Measurements from ENCODE around the gene TEX2.

GRCh38 chr17:64289741-64290141 is 26.7 kb upstream of the TEX2 start:
- TF ChIP-seq ONECUT2 (CRISPR knock-in tag; IDR thresholded peaks at IDR 0.05) (no peak), BCLAF1 (IDR thresholded peaks at IDR 0.05) (no peak), ZNF550 (CRISPR knock-in tag; IDR thresholded peaks at IDR 0.05; ENCODE audit: borderline replicate concordance) (no peak), RAD51 (IDR thresholded peaks at IDR 0.05; ENCODE audit: borderline replicate concordance) (no peak), TAF1 (CRISPR knock-in tag; IDR thresholded peaks at IDR 0.05) (no peak)

Data from HepG2 (cell line).